Muscle of back (tissue), 11 donors: ENCODE data around the gene FBXW7. TPM values are rescaled to one million over a fixed set of nuclear protein-coding genes. Genes with fewer than 3 reads are reported as not detected.

Experiments used
- DNase-seq, 3 donors: peaks; one replicate each; pipeline versions ENCODE4 v3.0.0 to v3.0.0-alpha.2; 2013
- polyA plus RNA-seq, 10 donors: library from polyadenylated mRNA; unstranded; fragments of 120-200 nt; gene quantifications; one replicate each; pipeline ENCODE4 v1.2.1, GENCODE V29; 2013; ENCODE audit not compliant: insufficient read length in 10 of 10

FBXW7 gene
- polyA plus RNA-seq, 10 donors: 19.8 to 38.0 (median 29.3) TPM

GRCh38 chr4:152340818-152341217 is 195.1 kb downstream of the FBXW7 start:
- no peak for DNase-seq

- DNase-seq: no peak
Observed at GRCh38 chr4:152339576-152339975, 196.3 kb downstream of the FBXW7 start.

GRCh38 chr4:152334931-152335330 is 201.0 kb downstream of the FBXW7 start:
- no peak for DNase-seq

GRCh38 chr4:152331042-152331441 is 204.8 kb downstream of the FBXW7 start:
- no peak for DNase-seq

- peak in 1 of 3 donors; percentile 17 for DNase-seq
Observed at GRCh38 chr4:152328582-152328981, 207.3 kb downstream of the FBXW7 start.

GRCh38 chr4:152327606-152328453 is 208.1 kb downstream of the FBXW7 start:
- DNase-seq: no peak

- DNase-seq: no peak
Observed at GRCh38 chr4:152325831-152326230, 210.1 kb downstream of the FBXW7 start.

- DNase-seq: no peak
Observed at GRCh38 chr4:152323221-152323620, 212.7 kb downstream of the FBXW7 start.

- DNase-seq: no peak
Observed at GRCh38 chr4:152322656-152323055, 213.2 kb downstream of the FBXW7 start.

- no peak for DNase-seq
Observed at GRCh38 chr4:152321923-152322322, 214.0 kb downstream of the FBXW7 start.

- no peak for DNase-seq
Observed at GRCh38 chr4:152321398-152321797, 214.5 kb downstream of the FBXW7 start.

GRCh38 chr4:152316969-152317368 is 218.9 kb downstream of the FBXW7 start:
- DNase-seq: peak in 2 of 3 donors; percentile 7 to 12

- peak in 1 of 3 donors; percentile 29 for DNase-seq
Observed at GRCh38 chr4:152310257-152310656, 225.6 kb downstream of the FBXW7 start.

- no peak for DNase-seq
Observed at GRCh38 chr4:152309418-152309817, 226.5 kb downstream of the FBXW7 start.

GRCh38 chr4:152308951-152309350 is 226.9 kb downstream of the FBXW7 start:
- DNase-seq: no peak

- DNase-seq: no peak
Observed at GRCh38 chr4:152307669-152308068, 228.2 kb downstream of the FBXW7 start.

GRCh38 chr4:152306541-152306940 is 229.4 kb downstream of the FBXW7 start:
- no peak for DNase-seq

- DNase-seq: no peak
Observed at GRCh38 chr4:152304220-152304619, 231.7 kb downstream of the FBXW7 start.

GRCh38 chr4:152301381-152301780 is 234.5 kb downstream of the FBXW7 start:
- no peak for DNase-seq

GRCh38 chr4:152299553-152299952 is 236.3 kb downstream of the FBXW7 start:
- no peak for DNase-seq

- DNase-seq: no peak
Observed at GRCh38 chr4:152296386-152296785, 239.5 kb downstream of the FBXW7 start.

- no peak for DNase-seq
Observed at GRCh38 chr4:152294765-152295164, 241.1 kb downstream of the FBXW7 start.

GRCh38 chr4:152294331-152294730 is 241.6 kb downstream of the FBXW7 start:
- no peak for DNase-seq

- no peak for DNase-seq
Observed at GRCh38 chr4:152293527-152293926, 242.4 kb downstream of the FBXW7 start.
